ENCODE measurements around the gene TPM1. TPM values are rescaled to one million over a fixed set of nuclear protein-coding genes. Genes with fewer than 3 reads are reported as not detected.

Gene TPM1
- total and polyA plus RNA-seq, 2 donors (not counting 1 experiment from before 2014, with no cell fraction given) = 5.5 to 20.3 TPM

DNA sequence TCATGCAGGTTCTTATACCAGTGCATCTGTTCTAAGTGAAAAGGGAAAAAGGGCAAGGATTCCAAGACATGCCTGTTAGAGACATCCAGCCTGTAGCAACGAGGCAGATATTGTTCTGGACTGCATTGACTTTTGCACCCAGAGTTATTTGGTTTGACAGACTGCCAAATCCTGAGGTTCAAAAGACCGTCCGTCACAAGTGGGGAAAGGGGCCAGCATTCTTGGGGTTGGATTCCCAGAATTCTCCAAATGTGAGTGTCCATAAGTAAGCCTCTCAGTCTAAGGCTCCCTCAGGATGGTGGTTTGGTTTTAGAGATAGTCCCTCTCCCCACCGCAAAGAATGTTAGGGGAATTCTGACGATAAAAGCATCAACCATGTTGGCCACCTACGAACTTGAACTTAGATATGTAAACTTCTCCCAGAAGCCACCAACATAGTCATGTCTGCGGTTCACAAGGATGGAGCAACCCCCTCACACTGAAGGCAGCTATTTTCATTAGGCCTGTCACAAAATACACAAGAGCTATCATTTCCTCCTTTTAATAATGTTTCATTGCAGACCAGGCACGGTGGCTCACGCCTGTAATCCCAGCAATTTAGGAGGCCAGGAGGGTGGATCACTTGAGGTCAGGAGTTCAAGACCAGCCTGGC, 65.5 kb downstream of the TPM1 start:
- H3K79me2 ChIP-seq (ENCODE audit: control insufficient read depth, insufficient read depth, low read length) = no peaks in the 10 kb centered on the region
- peaks cover 0 to 9% (median 0%) of the 10 kb centered on the region in 4 experiments for H3K27me3 ChIP-seq (replicated peaks in 1 of 4; ENCODE audit: control extremely low read depth in 1 of 4, control insufficient read depth in 3 of 4, insufficient read depth in 4 of 4, low read length in 3 of 4)
- POLR2A ChIA-PET = no interaction called here
- peaks cover 19% of the 10 kb centered on the region for H3K27me3 Mint-ChIP-seq
- H4K20me1 ChIP-seq (ENCODE audit: control insufficient read depth, insufficient read depth, low read length, poor library complexity, severe bottlenecking) = no peaks in the 10 kb centered on the region
- H3K4me3 Mint-ChIP-seq = no peak overlapping the region
- no peaks in the 10 kb centered on the region for H3K4me1 Mint-ChIP-seq
- H3K36me3 ChIP-seq (replicated peaks in 1 of 2; ENCODE audit: control extremely low read depth in 1 of 2, control insufficient read depth in 1 of 2, extremely low read depth in 1 of 2, insufficient read depth in 2 of 2, low read length in 1 of 2) = no peaks in the 10 kb centered on the region
- ATAC-seq (ENCODE audit: low read depth) (no peak), DNase-seq (no peak)
- no peak overlapping the region for H3K9ac ChIP-seq (ENCODE audit: low read length)
- no peaks in the 10 kb centered on the region for H3K4me1 ChIP-seq (ENCODE audit: control insufficient read depth in 2 of 2, insufficient read depth in 2 of 2, low read length in 2 of 2)
- intact Hi-C loops (cut with micrococcal nuclease) = no loop called here
- no peak overlapping the region for H3K27ac ChIP-seq (ENCODE audit: low read length in 2 of 2)
- no peak overlapping the region for H3K4me3 ChIP-seq (ENCODE audit: control extremely low read depth in 1 of 5, extremely low read depth in 1 of 5, insufficient read depth in 1 of 5, low read depth in 2 of 5, low read length in 4 of 5)
- TF ChIP-seq, protein P1, sequence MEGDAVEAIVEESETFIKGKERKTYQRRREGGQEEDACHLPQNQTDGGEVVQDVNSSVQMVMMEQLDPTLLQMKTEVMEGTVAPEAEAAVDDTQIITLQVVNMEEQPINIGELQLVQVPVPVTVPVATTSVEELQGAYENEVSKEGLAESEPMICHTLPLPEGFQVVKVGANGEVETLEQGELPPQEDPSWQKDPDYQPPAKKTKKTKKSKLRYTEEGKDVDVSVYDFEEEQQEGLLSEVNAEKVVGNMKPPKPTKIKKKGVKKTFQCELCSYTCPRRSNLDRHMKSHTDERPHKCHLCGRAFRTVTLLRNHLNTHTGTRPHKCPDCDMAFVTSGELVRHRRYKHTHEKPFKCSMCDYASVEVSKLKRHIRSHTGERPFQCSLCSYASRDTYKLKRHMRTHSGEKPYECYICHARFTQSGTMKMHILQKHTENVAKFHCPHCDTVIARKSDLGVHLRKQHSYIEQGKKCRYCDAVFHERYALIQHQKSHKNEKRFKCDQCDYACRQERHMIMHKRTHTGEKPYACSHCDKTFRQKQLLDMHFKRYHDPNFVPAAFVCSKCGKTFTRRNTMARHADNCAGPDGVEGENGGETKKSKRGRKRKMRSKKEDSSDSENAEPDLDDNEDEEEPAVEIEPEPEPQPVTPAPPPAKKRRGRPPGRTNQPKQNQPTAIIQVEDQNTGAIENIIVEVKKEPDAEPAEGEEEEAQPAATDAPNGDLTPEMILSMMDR (IDR thresholded peaks at IDR 0.05) = no peak
- no peak for TF ChIP-seq EZH2 (IDR thresholded peaks at IDR 0.05; ENCODE audit: borderline replicate concordance, insufficient read depth, low read depth, low read length, poor library complexity, severe bottlenecking)
- H3K4me2 ChIP-seq (replicated peaks; ENCODE audit: low read depth, low read length, poor library complexity, severe bottlenecking) = no peak overlapping the region
- H3K9me3 Mint-ChIP-seq (ENCODE audit: insufficient read depth) = no peaks in the 10 kb centered on the region
- no peak overlapping the region for H2AFZ ChIP-seq (ENCODE audit: insufficient read depth, low read depth, low read length, poor library complexity, severe bottlenecking)
- peaks cover 0 to 12% (median 0%) of the 10 kb centered on the region in 3 donors for H3K9me3 ChIP-seq (ENCODE audit: control extremely low read depth in 1 of 3, control insufficient read depth in 2 of 3, insufficient read depth in 1 of 3, low read length in 2 of 3)
- WGBS (ENCODE audit: insufficient coverage) = 95% methylated on average over 8 of the region's 9 CpGs
- H3K27ac Mint-ChIP-seq = no peak overlapping the region
- CTCF ChIA-PET = interaction anchor here (0.7 to 1.4 kb wide), 2 partner anchors 11 to 60 kb away, joined by 3 to 5 read pairs; no protein-coding TSS in a partner anchor

DNA sequence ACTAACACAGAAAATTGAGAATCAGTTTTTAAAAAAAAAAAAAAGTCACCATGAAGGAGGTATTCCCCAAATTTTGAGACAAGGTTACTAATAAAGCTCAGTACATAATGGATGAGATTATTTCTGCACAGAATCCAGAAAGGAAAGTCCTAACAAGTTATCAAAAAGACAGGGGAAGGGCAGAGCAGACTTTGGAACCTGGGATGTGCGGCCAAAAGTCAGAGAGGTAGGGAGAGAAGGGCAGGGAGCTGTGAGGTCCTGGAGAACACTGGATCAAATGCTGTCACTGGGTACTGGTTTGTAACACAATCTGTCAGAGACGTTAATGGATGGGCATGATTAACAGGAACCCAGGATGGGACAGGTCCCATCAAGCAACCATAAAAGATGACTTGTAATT, 67.0 kb downstream of the TPM1 start:
- Histone ChIP-seq H3K9me3 (ENCODE audit: control extremely low read depth in 1 of 3, control insufficient read depth in 2 of 3, insufficient read depth in 1 of 3, low read length in 2 of 3) (peaks cover 0 to 12% (median 0%) of the 10 kb centered on the region in 3 donors), H3K9ac (ENCODE audit: low read length) (no peak overlapping the region), H3K4me1 (ENCODE audit: control insufficient read depth in 2 of 2, insufficient read depth in 2 of 2, low read length in 2 of 2) (no peaks in the 10 kb centered on the region), H2AFZ (ENCODE audit: insufficient read depth, low read depth, low read length, poor library complexity, severe bottlenecking) (no peak overlapping the region), H3K4me2 (replicated peaks; ENCODE audit: low read depth, low read length, poor library complexity, severe bottlenecking) (no peak overlapping the region), H3K27ac (ENCODE audit: low read length in 2 of 2) (no peak overlapping the region), H3K36me3 (replicated peaks in 1 of 2; ENCODE audit: control extremely low read depth in 1 of 2, control insufficient read depth in 1 of 2, extremely low read depth in 1 of 2, insufficient read depth in 2 of 2, low read length in 1 of 2) (no peaks in the 10 kb centered on the region), H4K20me1 (ENCODE audit: control insufficient read depth, insufficient read depth, low read length, poor library complexity, severe bottlenecking) (no peaks in the 10 kb centered on the region), H3K4me3 (ENCODE audit: control extremely low read depth in 1 of 5, extremely low read depth in 1 of 5, insufficient read depth in 1 of 5, low read depth in 2 of 5, low read length in 4 of 5) (no peak overlapping the region), H3K79me2 (ENCODE audit: control insufficient read depth, insufficient read depth, low read length) (no peaks in the 10 kb centered on the region), H3K27me3 (replicated peaks in 1 of 4; ENCODE audit: control extremely low read depth in 1 of 4, control insufficient read depth in 3 of 4, insufficient read depth in 4 of 4, low read length in 3 of 4) (peaks cover 0 to 3% (median 0%) of the 10 kb centered on the region in 4 experiments)
- Mint-ChIP-seq H3K9me3 (ENCODE audit: insufficient read depth) (no peaks in the 10 kb centered on the region), H3K4me1 (no peaks in the 10 kb centered on the region), H3K27me3 (peaks cover 14% of the 10 kb centered on the region), H3K4me3 (no peak overlapping the region), H3K27ac (no peak overlapping the region)
- TF ChIP-seq, protein P1 (IDR thresholded peaks at IDR 0.05) = no peak
- CTCF ChIA-PET = no interaction called here
- intact Hi-C loops (cut with micrococcal nuclease) = no loop called here
- DNase-seq (no peak), ATAC-seq (ENCODE audit: low read depth) (no peak)
- POLR2A ChIA-PET = no interaction called here
- WGBS (ENCODE audit: insufficient coverage) = 100% methylated on average over 2 of the region's 2 CpGs

All from B cell (primary cell).